ENCODE results near the gene PSMB7.

DNA sequence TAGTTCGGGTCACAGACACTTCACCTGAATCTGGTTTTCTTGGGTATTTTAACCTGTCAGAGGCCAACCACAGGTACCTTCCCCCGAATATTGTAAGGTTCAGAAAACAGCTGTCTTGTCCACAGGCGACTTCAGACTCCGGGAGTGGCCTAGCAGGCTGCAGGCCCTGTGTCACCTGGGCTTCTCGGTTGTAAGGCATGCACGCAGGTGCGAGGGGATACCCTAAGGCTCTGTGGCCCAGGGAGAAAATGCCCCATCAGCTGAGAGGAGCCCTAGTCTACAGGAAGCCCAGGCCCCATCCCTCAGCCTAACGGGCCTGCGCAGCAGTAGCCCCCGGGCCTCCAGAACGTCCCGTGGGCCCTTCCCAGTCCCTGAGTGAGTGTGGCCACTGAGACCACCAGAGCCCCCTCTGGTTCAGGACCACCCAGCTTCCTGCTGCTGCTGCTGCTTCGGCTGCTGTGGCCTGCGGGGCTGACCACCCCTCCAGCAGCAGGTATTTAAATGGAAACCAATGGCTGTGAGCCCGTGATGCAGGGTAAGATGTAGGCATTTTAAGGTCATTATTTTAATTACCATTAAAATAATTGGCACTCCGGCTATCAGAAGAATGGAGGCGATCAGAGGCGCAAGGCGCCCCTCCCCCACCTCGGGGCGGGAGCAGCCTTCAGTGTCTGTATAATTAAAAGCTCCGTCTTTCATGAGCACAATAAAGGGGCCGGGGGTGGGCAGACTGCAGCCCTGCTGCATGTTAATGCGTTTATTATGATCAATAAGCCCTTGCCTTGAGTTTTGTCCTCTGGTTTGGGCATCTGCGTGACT is 65.4 kb downstream of the PSMB7 start:
- TF ChIP-seq, protein P1, sequence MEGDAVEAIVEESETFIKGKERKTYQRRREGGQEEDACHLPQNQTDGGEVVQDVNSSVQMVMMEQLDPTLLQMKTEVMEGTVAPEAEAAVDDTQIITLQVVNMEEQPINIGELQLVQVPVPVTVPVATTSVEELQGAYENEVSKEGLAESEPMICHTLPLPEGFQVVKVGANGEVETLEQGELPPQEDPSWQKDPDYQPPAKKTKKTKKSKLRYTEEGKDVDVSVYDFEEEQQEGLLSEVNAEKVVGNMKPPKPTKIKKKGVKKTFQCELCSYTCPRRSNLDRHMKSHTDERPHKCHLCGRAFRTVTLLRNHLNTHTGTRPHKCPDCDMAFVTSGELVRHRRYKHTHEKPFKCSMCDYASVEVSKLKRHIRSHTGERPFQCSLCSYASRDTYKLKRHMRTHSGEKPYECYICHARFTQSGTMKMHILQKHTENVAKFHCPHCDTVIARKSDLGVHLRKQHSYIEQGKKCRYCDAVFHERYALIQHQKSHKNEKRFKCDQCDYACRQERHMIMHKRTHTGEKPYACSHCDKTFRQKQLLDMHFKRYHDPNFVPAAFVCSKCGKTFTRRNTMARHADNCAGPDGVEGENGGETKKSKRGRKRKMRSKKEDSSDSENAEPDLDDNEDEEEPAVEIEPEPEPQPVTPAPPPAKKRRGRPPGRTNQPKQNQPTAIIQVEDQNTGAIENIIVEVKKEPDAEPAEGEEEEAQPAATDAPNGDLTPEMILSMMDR (IDR thresholded peaks at IDR 0.05), result no peak
- no peak for TF ChIP-seq POLR2AphosphoS5 (IDR thresholded peaks at IDR 0.05)
